PC-3 (cell line): ENCODE data around the gene COL27A1. TPM values are rescaled to one million over a fixed set of nuclear protein-coding genes. Genes with fewer than 3 reads are reported as not detected.

Source experiments
- ATAC-seq: fragments of 200-7000 bp; cut with Tn5 transposase; 2 replicates; pipeline ENCODE4 v1.9.1; 2020; ENCODE audit warnings: mild to moderate bottlenecking, moderate library complexity
- BruUV-seq: library from RNA; stranded (reverse); fragments of 400-500 nt; replicated peaks from 2 replicates; lab custom pipeline; 2021; lab: Mats Ljungman, UMichigan
- CTCF ChIA-PET: fragments of 300-600 bp; sonication (Branson Sonifier 250); formaldehyde crosslinking; loops from one replicate; lab custom pipeline; 2022; ENCODE audit warnings: antibody characterized with exemption; lab: Charles Lee
- POLR2A ChIA-PET: fragments of 300-600 bp; sonication (Branson Sonifier 250); formaldehyde crosslinking; loops from one replicate; lab custom pipeline; 2022; ENCODE audit warnings: antibody characterized with exemption; ENCODE audit not compliant: unreplicated experiment; lab: Charles Lee
- DNase-seq: peaks from one replicate; pipeline ENCODE4 v3.0.0-alpha.2; 2015
- H2AFZ ChIP-seq: fragments of 300-600 bp; sonication (generic); 2 replicates; pipeline ENCODE4 v1.6.0; 2016; ENCODE audit warnings: antibody characterized with exemption, low read length
- H3F3A ChIP-seq: fragments of 300-600 bp; sonication (generic); one replicate; pipeline ENCODE4 v1.6.0; 2017; ENCODE audit warnings: antibody characterized with exemption, low read length, control low read depth, mild to moderate bottlenecking; ENCODE audit not compliant: unreplicated experiment
- H3K27ac ChIP-seq: fragments of 300-600 bp; sonication (generic); 2 replicates; pipeline ENCODE4 v1.5.1; 2016; ENCODE audit warnings: mild to moderate bottlenecking, low read length
- H3K27me3 ChIP-seq: fragments of 300-600 bp; sonication (generic); 2 replicates; pipeline ENCODE4 v1.6.1; 2016; ENCODE audit warnings: low read length, mixed read lengths
- H3K36me3 ChIP-seq: fragments of 300-600 bp; sonication (generic); 2 replicates; pipeline ENCODE4 v1.6.1; 2016; ENCODE audit warnings: low read depth, mixed run types, low read length, mixed read lengths
- H3K4me1 ChIP-seq: fragments of 300-600 bp; sonication (generic); 2 replicates; pipeline ENCODE4 v1.5.1; 2016; ENCODE audit warnings: low read length; ENCODE audit not compliant: insufficient read depth
- H3K4me2 ChIP-seq: fragments of 300-600 bp; sonication (generic); 2 replicates; pipeline ENCODE4 v1.6.0; 2016; ENCODE audit warnings: low read length
- H3K4me3 ChIP-seq: fragments of 300-600 bp; sonication (generic); 2 replicates; pipeline ENCODE4 v1.5.1; 2016; ENCODE audit warnings: mild to moderate bottlenecking, low read length, mixed read lengths
- H3K79me2 ChIP-seq: fragments of 300-600 bp; sonication (generic); 2 replicates; pipeline ENCODE4 v1.6.1; 2017; ENCODE audit warnings: low read length, mixed read lengths
- H3K9ac ChIP-seq: fragments of 300-600 bp; sonication (generic); 2 replicates; pipeline ENCODE4 v1.6.0; 2016; ENCODE audit warnings: mild to moderate bottlenecking, low read length
- H3K9me2 ChIP-seq: fragments of 300-600 bp; sonication (generic); replicated peaks from 2 replicates; pipeline ENCODE4 v1.6.1; 2016; ENCODE audit warnings: mixed run types, low read length, mixed read lengths
- H3K9me3 ChIP-seq: fragments of 300-600 bp; sonication (generic); 2 replicates; pipeline ENCODE4 v1.6.1; 2016; ENCODE audit warnings: low read length, mixed read lengths
- H4K20me1 ChIP-seq: fragments of 300-600 bp; sonication (generic); 2 replicates; pipeline ENCODE4 v1.6.1; 2016; ENCODE audit warnings: low read length, mixed read lengths
- EZH2 ChIP-seq: fragments of 300-600 bp; sonication (generic); IDR thresholded peaks from one replicate; pipeline ENCODE4 v1.6.1; 2017; ENCODE audit warnings: antibody characterized with exemption, mild to moderate bottlenecking, low read length; ENCODE audit not compliant: unreplicated experiment
- EZH2phosphoT487 ChIP-seq: fragments of 300-600 bp; sonication (generic); IDR thresholded peaks from 2 replicates; pipeline ENCODE4 v1.6.1; 2018; ENCODE audit warnings: mild to moderate bottlenecking, antibody characterized with exemption, low read length, borderline replicate concordance
- intact Hi-C: fragments of 100-400 bp; cut with micrococcal nuclease; formaldehyde crosslinking; loops from 2 replicates; pipeline ENCODE4 v1.9.0; 2023
- total RNA-seq: library from RNA; depleted of rRNA; stranded (reverse); fragments of >200 nt; gene quantifications from 2 replicates; pipeline ENCODE4 v1.2.3, GENCODE V29; 2014
- TF ChIP-seq, protein P1 (sequence below): fragments of 300-600 bp; sonication (generic); conservative IDR thresholded peaks from 2 replicates; pipeline ENCODE4 v1.5.1; 2017; ENCODE audit warnings: antibody characterized with exemption, low read depth, mild to moderate bottlenecking, low read length

Gene COL27A1
- total RNA-seq, 1 experiment from 2014 or later, result 4.3 TPM

DNA sequence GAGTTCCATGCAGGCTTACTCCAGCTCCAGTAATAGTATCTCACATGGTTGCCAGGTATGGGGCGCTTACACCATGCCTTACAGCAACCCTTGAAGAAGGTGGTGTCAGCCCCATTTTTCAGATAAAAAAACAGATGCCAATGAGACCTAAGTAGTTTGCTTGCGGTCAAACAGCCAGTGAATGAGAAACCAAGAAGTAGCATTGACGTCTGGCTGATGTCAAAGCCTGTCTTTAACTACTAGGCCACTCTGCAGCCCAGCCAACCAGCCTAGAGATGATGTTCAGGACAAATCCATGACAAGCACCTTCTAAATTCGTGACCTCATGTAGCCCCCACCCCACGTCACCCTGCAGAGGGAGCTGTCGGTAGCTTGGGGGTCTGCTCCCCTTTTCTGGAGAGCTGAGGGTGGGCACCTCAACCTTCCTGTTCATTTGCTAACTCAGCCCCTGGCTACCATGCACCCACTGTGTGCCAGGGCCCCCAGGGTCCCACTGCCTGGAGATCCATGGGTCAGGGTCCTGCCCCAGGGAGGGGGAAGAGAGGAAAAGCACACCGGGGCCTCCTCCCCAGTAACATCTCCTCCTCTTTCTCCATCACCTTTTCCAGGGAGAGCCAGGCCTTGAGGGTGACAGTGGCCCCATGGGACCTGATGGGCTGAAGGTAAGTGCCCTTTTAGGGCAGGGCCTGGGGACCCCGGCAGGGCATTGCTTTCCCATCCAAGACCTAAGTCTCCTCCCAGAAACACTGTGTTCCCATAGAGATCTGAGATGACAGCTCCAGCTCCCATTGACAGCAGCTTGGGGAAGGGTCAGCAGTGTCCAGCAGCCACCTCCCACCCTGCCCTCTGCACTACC lies 115.0 kb downstream of the COL27A1 start:
- DNase-seq, result no peak
- H3K4me3 ChIP-seq, result no peak overlapping the region
- no peak for ATAC-seq
- POLR2A ChIA-PET, result no interaction called here
- CTCF ChIA-PET, result no interaction called here
- no peak overlapping the region for H3K9ac ChIP-seq
- H3K36me3 ChIP-seq, result no peaks in the 10 kb centered on the region
- H3K27ac ChIP-seq, result no peak overlapping the region
- no peaks in the 10 kb centered on the region for H3K4me1 ChIP-seq
- H3K4me2 ChIP-seq, result no peak overlapping the region
- no peak overlapping the region for H2AFZ ChIP-seq
- H4K20me1 ChIP-seq, result no peaks in the 10 kb centered on the region
- BruUV-seq, result no TSS peak
- H3K27me3 ChIP-seq, result no peaks in the 10 kb centered on the region
- TF ChIP-seq, protein P1, sequence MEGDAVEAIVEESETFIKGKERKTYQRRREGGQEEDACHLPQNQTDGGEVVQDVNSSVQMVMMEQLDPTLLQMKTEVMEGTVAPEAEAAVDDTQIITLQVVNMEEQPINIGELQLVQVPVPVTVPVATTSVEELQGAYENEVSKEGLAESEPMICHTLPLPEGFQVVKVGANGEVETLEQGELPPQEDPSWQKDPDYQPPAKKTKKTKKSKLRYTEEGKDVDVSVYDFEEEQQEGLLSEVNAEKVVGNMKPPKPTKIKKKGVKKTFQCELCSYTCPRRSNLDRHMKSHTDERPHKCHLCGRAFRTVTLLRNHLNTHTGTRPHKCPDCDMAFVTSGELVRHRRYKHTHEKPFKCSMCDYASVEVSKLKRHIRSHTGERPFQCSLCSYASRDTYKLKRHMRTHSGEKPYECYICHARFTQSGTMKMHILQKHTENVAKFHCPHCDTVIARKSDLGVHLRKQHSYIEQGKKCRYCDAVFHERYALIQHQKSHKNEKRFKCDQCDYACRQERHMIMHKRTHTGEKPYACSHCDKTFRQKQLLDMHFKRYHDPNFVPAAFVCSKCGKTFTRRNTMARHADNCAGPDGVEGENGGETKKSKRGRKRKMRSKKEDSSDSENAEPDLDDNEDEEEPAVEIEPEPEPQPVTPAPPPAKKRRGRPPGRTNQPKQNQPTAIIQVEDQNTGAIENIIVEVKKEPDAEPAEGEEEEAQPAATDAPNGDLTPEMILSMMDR, result no peak
- no peak for TF ChIP-seq EZH2phosphoT487
- TF ChIP-seq EZH2, result no peak
- H3K9me2 ChIP-seq, result no peaks in the 10 kb centered on the region
- no peaks in the 10 kb centered on the region for H3K79me2 ChIP-seq
- intact Hi-C loops, result loop anchor here (5.0 kb wide), 1 partner anchor 113 kb away; the partner anchor contains the start of gene COL27A1
- no peaks in the 10 kb centered on the region for H3F3A ChIP-seq
- H3K9me3 ChIP-seq, result no peaks in the 10 kb centered on the region

DNA sequence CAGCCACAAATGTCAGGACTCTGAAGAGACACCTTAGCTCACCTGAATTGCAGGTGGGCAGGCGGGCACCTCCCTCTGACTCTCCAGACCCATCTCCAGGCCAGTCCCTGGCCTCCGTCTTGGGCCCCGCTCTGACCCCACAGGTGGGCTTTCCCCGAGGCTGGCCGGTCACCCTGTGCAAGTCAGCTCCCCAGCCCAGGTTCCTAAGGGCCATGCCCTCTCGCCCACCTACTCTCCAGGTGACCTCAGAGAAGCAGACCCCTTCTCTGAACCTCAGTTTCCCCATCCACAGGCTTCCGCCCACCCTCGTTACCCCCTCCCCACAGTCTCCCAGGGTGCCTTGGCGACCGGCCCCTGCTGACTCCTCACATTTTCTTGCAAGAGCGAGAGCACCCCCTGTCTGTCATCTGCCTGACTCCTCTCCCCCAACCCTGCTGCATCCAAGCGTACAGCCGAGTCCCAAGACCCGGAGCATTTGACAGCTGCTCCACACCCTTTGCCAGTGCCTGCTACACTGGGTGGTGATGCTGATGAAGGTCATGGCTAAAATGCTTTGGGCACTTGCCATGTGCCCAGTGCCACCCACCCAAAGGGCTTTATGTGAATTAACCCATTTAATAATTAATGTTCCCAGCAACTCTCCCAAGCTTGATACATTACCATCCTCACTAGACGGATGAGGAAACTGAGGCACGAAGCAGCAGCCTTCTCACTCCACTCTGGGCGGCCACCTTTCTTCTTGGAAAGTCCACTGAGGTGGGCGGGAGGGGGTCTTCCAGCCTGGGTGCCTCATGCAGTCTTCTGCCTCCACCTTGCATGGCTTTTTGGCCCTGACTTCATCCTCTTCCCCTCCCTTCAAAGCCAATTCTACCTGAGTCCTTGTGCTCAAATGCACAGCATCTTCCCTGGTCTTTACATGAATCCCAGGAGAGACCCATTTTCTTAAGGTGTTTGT lies 116.5 kb downstream of the COL27A1 start:
- BruUV-seq, result no TSS peak
- H3K27ac ChIP-seq, result no peak overlapping the region
- intact Hi-C loops, result loop anchor here (5.0 kb wide), 1 partner anchor 115 kb away; the partner anchor contains the start of gene COL27A1
- H3K9me3 ChIP-seq, result no peaks in the 10 kb centered on the region
- ChIA-PET POLR2A (no interaction called here), CTCF (no interaction called here)
- no peaks in the 10 kb centered on the region for H3F3A ChIP-seq
- no peak for ATAC-seq
- H3K4me3 ChIP-seq, result no peak overlapping the region
- H3K36me3 ChIP-seq, result no peaks in the 10 kb centered on the region
- no peaks in the 10 kb centered on the region for H3K79me2 ChIP-seq
- no peaks in the 10 kb centered on the region for H3K27me3 ChIP-seq
- no peak for TF ChIP-seq EZH2phosphoT487
- TF ChIP-seq, protein P1, result peak; percentile 48
- H2AFZ ChIP-seq, result no peak overlapping the region
- no peaks in the 10 kb centered on the region for H4K20me1 ChIP-seq
- H3K9ac ChIP-seq, result no peak overlapping the region
- peak; percentile 15 for DNase-seq
- H3K4me2 ChIP-seq, result no peak overlapping the region
- H3K4me1 ChIP-seq, result peaks cover 11% of the 10 kb centered on the region
- no peaks in the 10 kb centered on the region for H3K9me2 ChIP-seq
